Mammary epithelial cell (primary cell): ENCODE measurements around the gene ZNF524.

Experiments
- EZH2 ChIP-seq: IDR thresholded peaks from 2 replicates; pipeline ENCODE4 v1.6.1; 2012; ENCODE audit warnings: low read length, inconsistent platforms, borderline replicate concordance
- TF ChIP-seq, protein P1 (sequence below), 2 donors: IDR thresholded peaks in 1 of 2; conservative IDR thresholded peaks in 1 of 2; 2 replicates each; pipeline ENCODE4 v1.5.1; 2011 to 2012; ENCODE audit warnings: inconsistent platforms in 2 of 2, low read length in 2 of 2, mild to moderate bottlenecking in 2 of 2, control low read depth in 1 of 2, low read depth in 1 of 2; ENCODE audit not compliant: insufficient read depth in 1 of 2; ENCODE audit errors: extremely low read depth in 1 of 2

DNA sequence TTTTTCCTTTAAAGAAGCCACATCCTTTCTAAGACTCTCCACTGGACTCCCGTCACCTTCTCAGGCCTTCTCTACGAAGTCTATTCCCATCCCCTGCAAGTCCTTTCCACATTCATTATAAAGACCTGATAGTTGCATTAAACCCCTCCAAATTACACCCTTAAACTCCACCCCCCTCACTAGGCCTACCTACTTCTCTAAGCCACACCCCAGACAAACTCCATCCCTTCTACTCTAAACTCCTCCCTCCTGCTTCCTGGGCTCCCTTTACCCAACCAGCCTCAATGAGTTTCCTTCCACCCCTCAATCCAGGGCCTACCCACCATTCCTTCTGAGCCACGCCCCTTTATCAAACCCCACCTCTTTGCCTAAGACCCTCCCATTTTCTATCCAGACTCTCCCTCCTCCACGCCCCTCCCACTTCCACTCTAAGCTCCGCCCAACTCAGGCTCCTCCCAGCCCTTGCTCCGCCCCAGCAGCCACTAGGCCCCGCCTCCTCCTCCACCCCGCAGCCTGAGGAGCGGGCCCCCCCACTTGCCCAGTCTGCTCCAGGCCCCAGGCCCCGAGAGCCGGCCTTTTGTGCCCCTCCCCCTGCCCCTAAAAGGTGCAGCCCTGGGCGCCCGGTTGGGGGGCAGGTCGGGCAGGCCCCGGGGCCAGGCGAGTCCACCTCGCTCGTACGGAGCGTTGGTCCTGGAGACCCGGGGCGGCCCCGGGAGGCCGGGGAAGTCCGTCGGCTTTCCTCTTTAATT lies 1.2 kb upstream of the ZNF524 start:
- TF ChIP-seq, protein P1, sequence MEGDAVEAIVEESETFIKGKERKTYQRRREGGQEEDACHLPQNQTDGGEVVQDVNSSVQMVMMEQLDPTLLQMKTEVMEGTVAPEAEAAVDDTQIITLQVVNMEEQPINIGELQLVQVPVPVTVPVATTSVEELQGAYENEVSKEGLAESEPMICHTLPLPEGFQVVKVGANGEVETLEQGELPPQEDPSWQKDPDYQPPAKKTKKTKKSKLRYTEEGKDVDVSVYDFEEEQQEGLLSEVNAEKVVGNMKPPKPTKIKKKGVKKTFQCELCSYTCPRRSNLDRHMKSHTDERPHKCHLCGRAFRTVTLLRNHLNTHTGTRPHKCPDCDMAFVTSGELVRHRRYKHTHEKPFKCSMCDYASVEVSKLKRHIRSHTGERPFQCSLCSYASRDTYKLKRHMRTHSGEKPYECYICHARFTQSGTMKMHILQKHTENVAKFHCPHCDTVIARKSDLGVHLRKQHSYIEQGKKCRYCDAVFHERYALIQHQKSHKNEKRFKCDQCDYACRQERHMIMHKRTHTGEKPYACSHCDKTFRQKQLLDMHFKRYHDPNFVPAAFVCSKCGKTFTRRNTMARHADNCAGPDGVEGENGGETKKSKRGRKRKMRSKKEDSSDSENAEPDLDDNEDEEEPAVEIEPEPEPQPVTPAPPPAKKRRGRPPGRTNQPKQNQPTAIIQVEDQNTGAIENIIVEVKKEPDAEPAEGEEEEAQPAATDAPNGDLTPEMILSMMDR (conservative IDR thresholded peaks at IDR 0.05 in 1 of 2, IDR thresholded peaks at IDR 0.05 in 1 of 2; ENCODE audit: extremely low read depth in 1 of 2, insufficient read depth in 1 of 2, low read depth in 1 of 2, low read length in 2 of 2): no peak
- TF ChIP-seq EZH2: no peak
